IMR-90 (cell line): ENCODE results near the gene DYNLT3. TPM values are rescaled to one million over a fixed set of nuclear protein-coding genes. Genes with fewer than 3 reads are reported as not detected.

Source experiments
- ATAC-seq: fragments of 200-7000 bp; cut with Tn5 transposase; 2 replicates; pipeline ENCODE4 v1.9.1; 2020; ENCODE audit warnings: low read depth, mild to moderate bottlenecking, moderate library complexity
- BruUV-seq: library from RNA; stranded (reverse); fragments of 400-500 nt; replicated peaks from 2 replicates; lab custom pipeline; 2021; lab: Mats Ljungman, UMichigan
- CTCF ChIA-PET: fragments of 300-600 bp; formaldehyde crosslinking; extraction: SDS; loops from one replicate; lab custom pipeline; 2021; ENCODE audit warnings: antibody characterized with exemption; lab: Yijun Ruan, JAX
- POLR2A ChIA-PET: fragments of 300-600 bp; sonication (Branson Sonifier 250); formaldehyde crosslinking; loops from one replicate; lab custom pipeline; 2022; ENCODE audit warnings: antibody characterized with exemption; ENCODE audit not compliant: unreplicated experiment; lab: Charles Lee
- DNase-seq: peaks from one replicate; pipeline ENCODE4 v3.0.0; 2013
- H2AFZ ChIP-seq: replicated peaks from 2 replicates; pipeline ENCODE3; 2013; ENCODE audit warnings: low read length, mild to moderate bottlenecking; ENCODE audit not compliant: poor library complexity
- H2AK5ac ChIP-seq: 2 replicates; pipeline ENCODE4 v1.6.1; 2013; ENCODE audit warnings: low read depth, low read length, inconsistent platforms
- H2AK9ac ChIP-seq: replicated peaks from 2 replicates; pipeline ENCODE3; 2013; ENCODE audit warnings: mild to moderate bottlenecking, low read depth, low read length, moderate library complexity; ENCODE audit not compliant: poor library complexity
- H2BK120ac ChIP-seq: 2 replicates; pipeline ENCODE4 v1.6.1; 2013; ENCODE audit warnings: low read depth, low read length, inconsistent platforms
- H2BK15ac ChIP-seq: 3 replicates; pipeline ENCODE4 v1.6.1; 2013; ENCODE audit warnings: low read depth, low read length, inconsistent platforms
- H2BK20ac ChIP-seq: 2 replicates; pipeline ENCODE4 v1.6.1; 2013; ENCODE audit warnings: low read depth, mild to moderate bottlenecking, inconsistent platforms, low read length, moderate library complexity
- H2BK5ac ChIP-seq: 2 replicates; pipeline ENCODE4 v1.6.1; 2013; ENCODE audit warnings: mild to moderate bottlenecking, low read depth, low read length, inconsistent platforms; ENCODE audit not compliant: poor library complexity, severe bottlenecking
- H3K14ac ChIP-seq: replicated peaks from 2 replicates; pipeline ENCODE4 v1.6.1; 2013; ENCODE audit warnings: low read depth, low read length, inconsistent platforms
- H3K18ac ChIP-seq: 2 replicates; pipeline ENCODE4 v1.6.1; 2013; ENCODE audit warnings: low read depth, low read length, control low read depth
- H3K23ac ChIP-seq: 2 replicates; pipeline ENCODE4 v1.6.1; 2013; ENCODE audit warnings: low read depth, low read length, inconsistent platforms
- H3K27ac ChIP-seq: 2 replicates; pipeline ENCODE4 v1.5.1; 2013; ENCODE audit warnings: mild to moderate bottlenecking, control low read depth, low read length; ENCODE audit not compliant: insufficient read depth
- H3K27me3 ChIP-seq: 2 replicates; pipeline ENCODE4 v1.6.1; 2013; ENCODE audit warnings: low read length; ENCODE audit not compliant: control insufficient read depth, insufficient read depth
- H3K36me3 ChIP-seq: 2 replicates; pipeline ENCODE4 v1.6.1; 2013; ENCODE audit warnings: low read length, mixed read lengths; ENCODE audit not compliant: control insufficient read depth, insufficient read depth
- H3K4ac ChIP-seq: 2 replicates; pipeline ENCODE4 v1.6.1; 2013; ENCODE audit warnings: low read depth, low read length, inconsistent platforms
- H3K4me1 ChIP-seq: 2 replicates; pipeline ENCODE4 v1.6.1; 2013; ENCODE audit warnings: low read length, mixed read lengths; ENCODE audit not compliant: control insufficient read depth, insufficient read depth
- H3K4me2 ChIP-seq: 2 replicates; pipeline ENCODE4 v1.6.1; 2013; ENCODE audit warnings: low read depth, mild to moderate bottlenecking, control low read depth, low read length, moderate library complexity
- H3K4me3 ChIP-seq: 2 replicates; pipeline ENCODE4 v1.5.1; 2013; ENCODE audit warnings: low read depth, mild to moderate bottlenecking, control low read depth, low read length, moderate library complexity; ENCODE audit not compliant: insufficient read depth
- H3K56ac ChIP-seq: 2 replicates; pipeline ENCODE4 v1.6.1; 2013; ENCODE audit warnings: low read length, inconsistent platforms; ENCODE audit not compliant: insufficient read depth; ENCODE audit errors: extremely low read depth
- H3K79me1 ChIP-seq, 2 experiments: 2 replicates each; pipeline ENCODE4 v1.6.1; 2013; ENCODE audit warnings: low read length in 2 of 2, inconsistent platforms in 1 of 2, low read depth in 1 of 2
- H3K9ac ChIP-seq: 2 replicates; pipeline ENCODE4 v1.6.1; 2013; ENCODE audit warnings: low read depth, low read length, control low read depth
- H3K9me1 ChIP-seq: 2 replicates; pipeline ENCODE4 v1.6.1; 2013; ENCODE audit warnings: low read length, inconsistent platforms; ENCODE audit not compliant: insufficient read depth
- H3K9me3 ChIP-seq: 2 replicates; pipeline ENCODE4 v1.6.1; 2013; ENCODE audit warnings: low read length; ENCODE audit not compliant: control insufficient read depth, insufficient read depth
- H4K20me1 ChIP-seq: 2 replicates; pipeline ENCODE4 v1.6.1; 2013; ENCODE audit warnings: low read length, inconsistent platforms; ENCODE audit not compliant: insufficient read depth
- H4K5ac ChIP-seq: 2 replicates; pipeline ENCODE4 v1.6.1; 2013; ENCODE audit warnings: mild to moderate bottlenecking, low read depth, low read length, control low read depth
- H4K8ac ChIP-seq, 2 experiments: 2 replicates each; pipeline ENCODE4 v1.6.1; 2013; ENCODE audit warnings: low read depth in 2 of 2, low read length in 2 of 2, control low read depth in 1 of 2, inconsistent platforms in 1 of 2
- H4K91ac ChIP-seq: 2 replicates; pipeline ENCODE4 v1.6.1; 2013; ENCODE audit warnings: low read depth, low read length, inconsistent platforms; ENCODE audit not compliant: insufficient read depth
- MAFK ChIP-seq: IDR thresholded peaks from 2 replicates; pipeline ENCODE4 v1.6.1; 2012; ENCODE audit warnings: low read depth, low read length, improper control_type of control experiment
- MAZ ChIP-seq: IDR thresholded peaks from 2 replicates; pipeline ENCODE4 v1.6.1; 2012; ENCODE audit warnings: low read depth, mild to moderate bottlenecking, low read length, improper control_type of control experiment, moderate library complexity, borderline replicate concordance
- MXI1 ChIP-seq: IDR thresholded peaks from 2 replicates; pipeline ENCODE4 v1.6.1; 2012; ENCODE audit warnings: low read depth, mild to moderate bottlenecking, low read length, moderate library complexity, borderline replicate concordance
- NFE2L2 ChIP-seq: fragments of 150-350 bp; IDR thresholded peaks from 2 replicates; pipeline ENCODE4 v1.6.1; 2016; ENCODE audit warnings: low read depth, mild to moderate bottlenecking, low read length
- RCOR1 ChIP-seq: IDR thresholded peaks from 2 replicates; pipeline ENCODE4 v1.6.1; 2012; ENCODE audit warnings: mild to moderate bottlenecking, low read length, improper control_type of control experiment; ENCODE audit not compliant: insufficient replicate concordance
- RFX5 ChIP-seq: IDR thresholded peaks from 2 replicates; pipeline ENCODE4 v1.8.0; 2012; ENCODE audit warnings: low read depth, mild to moderate bottlenecking, low read length, moderate library complexity
- SMC3 ChIP-seq: fragments of 150-350 bp; IDR thresholded peaks from 2 replicates; pipeline ENCODE4 v1.6.1; 2016; ENCODE audit warnings: low read depth, mild to moderate bottlenecking, antibody characterized with exemption, low read length, moderate library complexity
- dilution Hi-C: fragments of 300-500 bp; cut with HindIII; formaldehyde crosslinking; loops from one replicate; pipeline ENCODE4 v1.14.3; 2018; ENCODE audit warnings: low sequenced_read_pairs; ENCODE audit not compliant: unreplicated experiment
- in situ Hi-C: fragments of 300-500 bp; cut with MboI; formaldehyde crosslinking; loops from 3 replicates; pipeline ENCODE4 v1.14.3; 2019; ENCODE audit warnings: low sequenced_read_pairs, inconsistent platforms, mixed read lengths
- intact Hi-C: fragments of 100-400 bp; cut with micrococcal nuclease; formaldehyde crosslinking; loops from 2 replicates; pipeline ENCODE4 v1.10.0; 2022
- microRNA-seq, 2 experiments: library from miRNA; stranded (forward) in 1 of 2; unstranded in 1 of 2; fragments of 10-50 nt in 1 of 2; fragments of <30 nt in 1 of 2; gene quantifications in 1 of 2; microRNA quantifications in 1 of 2; one replicate each; pipeline versions ENCODE3 to v1.1.0; 2013 to 2020; ENCODE audit not compliant: insufficient read depth in 1 of 2, insufficient read length in 1 of 2, unreplicated experiment in 1 of 2
- polyA plus RNA-seq, 3 experiments: library from polyadenylated mRNA; depleted of rRNA; stranded (reverse); fragments of >200 nt; gene quantifications; 2 replicates each; pipeline ENCODE4 v1.2.3, GENCODE V29; 2012; ENCODE audit warnings: low replicate concordance in 1 of 3
- small RNA-seq, 5 experiments: library from RNA; depleted of rRNA; stranded (forward); fragments of <200 nt; gene quantifications; one replicate each; pipeline ENCODE3, GENCODE V24; 2012
- total RNA-seq: library from RNA; depleted of rRNA; stranded (reverse); fragments of >200 nt; gene quantifications from 2 replicates; pipeline ENCODE4 v1.2.3, GENCODE V29; 2012; rRNA removed
- TF ChIP-seq, protein P1 (sequence below): conservative IDR thresholded peaks from 2 replicates; pipeline ENCODE4 v1.5.1; 2012; ENCODE audit warnings: mild to moderate bottlenecking, low read depth, low read length, improper control_type of control experiment

The DYNLT3 gene
- total and polyA plus RNA-seq, 2 of the 4 experiments (the other 2 are of a cell fraction): 15.7 to 18.8 TPM

DNA sequence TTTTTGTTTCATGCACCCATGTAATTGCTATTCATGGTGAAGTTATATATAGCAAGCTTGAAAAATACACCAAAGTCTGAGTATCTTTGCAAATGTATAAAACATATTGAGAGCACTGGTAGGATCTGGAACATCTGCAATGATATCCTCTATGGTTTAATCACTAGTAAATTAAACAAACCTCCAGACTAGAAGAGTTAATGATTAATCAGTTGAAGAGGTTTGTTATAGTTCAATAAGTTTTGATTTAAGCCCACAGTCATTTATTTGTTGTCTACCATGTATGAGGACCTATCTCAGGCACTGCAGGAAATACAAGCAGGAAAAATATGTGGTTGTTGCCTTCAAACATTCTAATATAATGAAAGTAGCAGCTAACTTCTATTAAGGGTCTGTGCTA, 51.1 kb downstream of the DYNLT3 start:
- Histone ChIP-seq H4K91ac (no peak overlapping the region), H3K4ac (no peak overlapping the region), H4K20me1 (no peaks in the 10 kb centered on the region), H3K27me3 (peaks cover 7% of the 10 kb centered on the region; the same call in 1 of the 2 replicates), H2BK5ac (no peak overlapping the region), H3K4me1 (no peaks in the 10 kb centered on the region), H2AK5ac (no peak overlapping the region), H3K9me1 (no peaks in the 10 kb centered on the region), H3K23ac (no peak overlapping the region), H2AK9ac (no peak overlapping the region), H3K9me3 (no peaks in the 10 kb centered on the region), H3K4me2 (no peak overlapping the region), H2BK15ac (no peak overlapping the region), H2AFZ (no peak overlapping the region), H3K79me1 (no peaks in the 10 kb centered on the region), H4K8ac (no peak overlapping the region), H3K9ac (no peak overlapping the region), H3K27ac (no peak overlapping the region), H4K5ac (no peak overlapping the region), H3K56ac (no peak overlapping the region), H3K4me3 (no peak overlapping the region), H3K18ac (no peak overlapping the region), H3K14ac (no peak overlapping the region), H3K36me3 (no peaks in the 10 kb centered on the region), H2BK120ac (no peak overlapping the region), H2BK20ac (no peak overlapping the region)
- ATAC-seq (no peak), DNase-seq (no peak)
- intact Hi-C loops (no loop called here), in situ Hi-C loops (no loop called here), dilution Hi-C loops (no loop called here)
- CTCF ChIA-PET: no interaction called here
- BruUV-seq: no TSS peak
- POLR2A ChIA-PET: no interaction called here
- TF ChIP-seq, protein P1, sequence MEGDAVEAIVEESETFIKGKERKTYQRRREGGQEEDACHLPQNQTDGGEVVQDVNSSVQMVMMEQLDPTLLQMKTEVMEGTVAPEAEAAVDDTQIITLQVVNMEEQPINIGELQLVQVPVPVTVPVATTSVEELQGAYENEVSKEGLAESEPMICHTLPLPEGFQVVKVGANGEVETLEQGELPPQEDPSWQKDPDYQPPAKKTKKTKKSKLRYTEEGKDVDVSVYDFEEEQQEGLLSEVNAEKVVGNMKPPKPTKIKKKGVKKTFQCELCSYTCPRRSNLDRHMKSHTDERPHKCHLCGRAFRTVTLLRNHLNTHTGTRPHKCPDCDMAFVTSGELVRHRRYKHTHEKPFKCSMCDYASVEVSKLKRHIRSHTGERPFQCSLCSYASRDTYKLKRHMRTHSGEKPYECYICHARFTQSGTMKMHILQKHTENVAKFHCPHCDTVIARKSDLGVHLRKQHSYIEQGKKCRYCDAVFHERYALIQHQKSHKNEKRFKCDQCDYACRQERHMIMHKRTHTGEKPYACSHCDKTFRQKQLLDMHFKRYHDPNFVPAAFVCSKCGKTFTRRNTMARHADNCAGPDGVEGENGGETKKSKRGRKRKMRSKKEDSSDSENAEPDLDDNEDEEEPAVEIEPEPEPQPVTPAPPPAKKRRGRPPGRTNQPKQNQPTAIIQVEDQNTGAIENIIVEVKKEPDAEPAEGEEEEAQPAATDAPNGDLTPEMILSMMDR: no peak
- TF ChIP-seq MXI1: no peak
- TF ChIP-seq RCOR1: no peak
- TF ChIP-seq SMC3: no peak
- no peak for TF ChIP-seq RFX5
- no peak for TF ChIP-seq MAZ
- no peak for TF ChIP-seq NFE2L2
- no peak for TF ChIP-seq MAFK

Small RNA genes lying within 50 kb of the gene (microRNA-seq; reads per million reads assigned to microRNA genes)
- gene RNU6-49P (ENCODE audit: insufficient read depth, insufficient read length): not detected

Small RNA genes lying within 50 kb of the gene (small RNA-seq; reads per million reads assigned to genes)
- gene RNU6-49P: 0 to 31.9 (median 0.15) reads per million in 5 experiments

Other genes with a start within 250 kb of the DYNLT3 start
- under 0.01 TPM in 2 replicates for gene XK, start 161.8 kb downstream of the DYNLT3 start, total RNA-seq
- 0.02 and 0.03 TPM in 2 replicates for gene XK, start 161.8 kb downstream of the DYNLT3 start, polyA plus RNA-seq (2012; rRNA removed)
- not detected in 2 replicates for gene CYBB, start 67.5 kb downstream of the DYNLT3 start, total RNA-seq
- not detected in 2 replicates for gene CYBB, start 67.5 kb downstream of the DYNLT3 start, polyA plus RNA-seq (2012; rRNA removed)
- 0.54 and 0.56 TPM in 2 replicates for gene SYTL5, start 159.0 kb upstream of the DYNLT3 start, total RNA-seq
- 0.17 and 0.19 TPM in 2 replicates for gene SYTL5, start 159.0 kb upstream of the DYNLT3 start, polyA plus RNA-seq (2012; rRNA removed)